PC-3 (cell line): ENCODE data around the gene ISCU.

Experiments
- CTCF ChIP-seq: fragments of 300-600 bp; sonication (generic); conservative IDR thresholded peaks from 2 replicates; pipeline ENCODE4 v1.5.1; 2017; ENCODE audit warnings: antibody characterized with exemption, low read depth, mild to moderate bottlenecking, low read length
- EZH2phosphoT487 ChIP-seq: fragments of 300-600 bp; sonication (generic); IDR thresholded peaks from 2 replicates; pipeline ENCODE4 v1.6.1; 2018; ENCODE audit warnings: mild to moderate bottlenecking, antibody characterized with exemption, low read length, borderline replicate concordance

- TF ChIP-seq EZH2phosphoT487 (no peak), CTCF (no peak)
Measured at GRCh38 chr12:108562348-108563135, at the start of gene ISCU.
